ENCODE data around the gene CALM1.

DNA sequence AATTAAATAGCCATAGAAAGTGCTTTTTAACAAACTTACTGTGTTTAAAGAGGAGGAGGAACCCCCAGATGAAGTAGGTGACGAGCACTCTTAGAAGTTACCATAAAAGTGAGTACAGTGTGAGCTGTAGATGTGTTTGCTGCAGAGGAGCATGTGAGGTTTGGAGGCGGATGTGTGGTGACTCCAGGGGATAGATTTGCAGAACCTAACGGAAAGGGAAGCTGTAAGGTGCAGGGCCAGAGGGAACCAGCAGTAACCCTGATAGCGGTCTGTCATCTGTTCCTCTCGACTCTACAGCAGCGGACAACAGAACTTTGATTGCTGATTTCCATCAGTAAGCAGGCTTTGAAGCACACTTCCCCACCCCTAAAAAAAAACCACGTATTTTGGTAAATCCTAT is 5.2 kb downstream of the CALM1 start:
- TF ChIP-seq, protein P1, sequence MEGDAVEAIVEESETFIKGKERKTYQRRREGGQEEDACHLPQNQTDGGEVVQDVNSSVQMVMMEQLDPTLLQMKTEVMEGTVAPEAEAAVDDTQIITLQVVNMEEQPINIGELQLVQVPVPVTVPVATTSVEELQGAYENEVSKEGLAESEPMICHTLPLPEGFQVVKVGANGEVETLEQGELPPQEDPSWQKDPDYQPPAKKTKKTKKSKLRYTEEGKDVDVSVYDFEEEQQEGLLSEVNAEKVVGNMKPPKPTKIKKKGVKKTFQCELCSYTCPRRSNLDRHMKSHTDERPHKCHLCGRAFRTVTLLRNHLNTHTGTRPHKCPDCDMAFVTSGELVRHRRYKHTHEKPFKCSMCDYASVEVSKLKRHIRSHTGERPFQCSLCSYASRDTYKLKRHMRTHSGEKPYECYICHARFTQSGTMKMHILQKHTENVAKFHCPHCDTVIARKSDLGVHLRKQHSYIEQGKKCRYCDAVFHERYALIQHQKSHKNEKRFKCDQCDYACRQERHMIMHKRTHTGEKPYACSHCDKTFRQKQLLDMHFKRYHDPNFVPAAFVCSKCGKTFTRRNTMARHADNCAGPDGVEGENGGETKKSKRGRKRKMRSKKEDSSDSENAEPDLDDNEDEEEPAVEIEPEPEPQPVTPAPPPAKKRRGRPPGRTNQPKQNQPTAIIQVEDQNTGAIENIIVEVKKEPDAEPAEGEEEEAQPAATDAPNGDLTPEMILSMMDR (IDR thresholded peaks at IDR 0.05): no peak
- no peak for TF ChIP-seq POLR2A (IDR thresholded peaks at IDR 0.05)
